8988T (cell line): Measurements from ENCODE around the gene TLR2.

Experiments used
- DNase-seq: peaks from one replicate; pipeline ENCODE4 v3.0.0; 2011

The TLR2 gene

DNA sequence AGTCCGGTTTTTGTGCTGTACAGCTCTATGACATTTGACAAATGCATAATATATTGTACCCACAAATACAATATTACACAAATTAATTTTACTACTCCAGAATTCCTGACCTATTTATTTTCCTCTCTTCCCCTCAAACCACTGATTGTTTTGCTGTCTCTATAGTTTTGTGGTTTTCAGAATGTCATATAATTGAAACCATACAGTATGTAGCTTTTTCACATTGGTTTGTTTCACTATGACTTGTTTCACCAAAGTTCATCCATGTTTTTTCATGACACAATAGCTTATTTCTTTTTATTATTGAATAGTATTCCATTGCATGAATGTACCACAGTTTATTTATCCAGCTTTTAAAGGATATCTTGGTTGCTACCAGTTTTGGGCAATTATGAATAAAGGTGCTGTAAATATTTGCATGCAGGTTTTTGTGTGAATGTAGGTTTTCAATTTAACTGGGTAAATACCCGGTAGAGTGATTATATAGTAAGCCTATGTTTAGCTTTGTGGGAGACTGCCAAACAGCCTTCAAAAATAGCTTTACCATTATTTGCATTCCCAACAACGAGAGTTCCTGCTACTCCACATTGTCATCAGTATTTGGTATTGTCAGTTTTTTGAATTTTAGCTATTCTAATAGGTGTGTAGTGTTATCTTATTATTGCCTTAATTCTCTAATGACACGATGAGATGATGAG is 49.8 kb downstream of the TLR2 start:
- DNase-seq, result no peak

DNA sequence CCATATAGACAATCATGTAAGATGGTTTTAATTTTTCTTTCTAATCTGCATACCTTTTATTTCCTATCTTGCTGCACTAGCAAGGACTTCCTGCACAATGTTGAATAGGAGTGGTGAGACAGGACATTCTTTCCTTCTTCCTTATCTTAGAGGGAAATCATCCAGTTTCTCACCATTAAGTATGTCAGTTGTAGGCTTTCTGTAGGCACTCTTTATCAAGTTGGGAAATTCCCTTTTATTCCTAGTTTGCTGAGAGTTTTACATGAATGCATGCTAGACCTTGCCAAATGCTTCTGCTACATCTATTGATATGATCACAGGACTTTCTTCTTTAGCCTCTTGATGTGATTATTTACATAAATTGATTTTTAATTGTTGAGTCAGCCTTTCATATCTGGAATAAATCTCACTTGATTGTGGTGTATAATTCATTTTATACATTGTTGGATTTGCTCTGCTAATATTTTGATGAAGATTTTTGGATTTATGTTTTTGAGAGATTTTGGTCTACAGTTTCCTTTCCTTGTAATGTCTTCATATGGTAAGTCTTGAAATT is 51.9 kb downstream of the TLR2 start:
- no peak for DNase-seq

DNA sequence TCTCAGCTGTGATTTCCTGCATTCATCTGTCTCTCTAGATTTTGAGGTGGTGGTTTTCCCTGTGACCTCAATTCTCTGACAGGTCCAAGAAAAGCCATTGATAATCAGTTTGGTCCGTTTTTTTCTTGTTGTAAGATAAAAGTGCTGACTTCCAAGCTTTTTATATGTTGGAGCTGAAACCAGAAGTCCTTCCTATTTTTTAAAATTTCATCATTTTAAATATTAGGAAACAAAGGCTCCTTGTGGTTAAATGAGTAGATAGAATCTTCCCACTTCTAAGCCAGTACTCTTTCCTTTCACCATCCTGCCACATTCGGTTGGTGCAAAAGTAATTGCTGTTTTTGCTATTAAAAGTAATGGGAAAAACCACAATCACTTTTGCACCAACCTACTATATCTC is 57.5 kb downstream of the TLR2 start:
- no peak for DNase-seq

DNA sequence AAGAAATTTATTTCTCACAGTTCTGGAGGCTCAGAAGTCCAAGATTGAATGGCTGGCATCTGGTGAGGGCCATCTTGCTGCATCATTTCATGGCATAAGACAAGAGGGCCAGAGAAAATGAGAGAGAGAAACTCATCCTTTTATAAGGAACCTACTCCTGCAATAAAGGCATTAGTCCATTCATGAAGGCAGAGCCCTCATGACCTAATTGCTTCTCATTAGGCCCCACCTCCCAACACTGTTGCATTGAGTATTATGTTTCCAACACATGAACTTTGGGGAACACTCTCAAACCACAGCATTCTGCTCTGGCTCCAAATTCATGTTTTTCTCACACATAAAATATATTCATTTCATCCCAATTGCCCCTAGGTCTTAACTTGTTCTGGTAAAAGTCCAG is 61.6 kb downstream of the TLR2 start:
- DNase-seq, result no peak

DNA sequence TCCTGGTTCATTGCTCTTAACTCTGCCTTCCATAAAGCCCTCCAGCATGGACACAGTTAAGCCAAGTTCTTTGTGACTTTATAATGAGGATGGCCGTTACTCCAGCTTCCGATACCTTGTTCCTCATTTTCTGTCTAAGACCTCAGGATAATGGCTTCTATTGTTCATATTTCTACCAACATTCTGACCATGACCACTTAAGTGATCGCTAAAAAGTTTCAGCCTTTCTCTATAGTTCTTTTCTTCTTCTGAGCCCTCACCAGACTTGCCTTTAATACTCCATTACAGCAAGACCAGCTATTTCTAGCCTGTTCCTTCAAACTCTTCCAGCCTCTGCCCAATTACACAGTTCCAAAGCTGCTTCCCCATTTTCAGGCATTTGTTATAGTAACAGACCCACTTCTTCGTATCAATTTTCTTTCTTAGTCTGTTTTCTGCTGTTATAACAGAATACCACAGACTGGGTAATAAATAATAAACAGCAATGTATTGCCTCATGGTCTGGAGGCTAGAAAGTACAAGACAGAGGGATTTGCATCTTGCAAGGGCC is 63.4 kb downstream of the TLR2 start:
- DNase-seq, result no peak

DNA sequence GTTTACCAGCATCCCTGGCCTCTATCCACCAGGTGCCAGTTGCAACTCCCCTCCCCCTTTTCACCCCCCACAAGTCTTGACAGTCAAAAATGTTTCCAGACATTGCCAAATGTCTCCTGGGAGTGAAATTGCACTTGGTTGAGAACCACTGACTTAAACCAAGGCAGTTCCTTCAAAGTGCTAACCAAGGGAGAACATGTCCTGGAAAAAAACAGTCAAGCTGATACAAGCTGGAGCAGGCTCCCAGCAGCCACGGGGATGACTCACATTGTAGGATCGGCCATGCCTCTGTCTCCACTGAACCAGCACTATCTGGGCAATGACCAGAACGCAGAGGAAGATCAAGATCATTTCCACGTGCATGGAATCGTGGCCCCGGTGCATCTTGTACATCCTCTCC is 64.3 kb downstream of the TLR2 start:
- no peak for DNase-seq

DNA sequence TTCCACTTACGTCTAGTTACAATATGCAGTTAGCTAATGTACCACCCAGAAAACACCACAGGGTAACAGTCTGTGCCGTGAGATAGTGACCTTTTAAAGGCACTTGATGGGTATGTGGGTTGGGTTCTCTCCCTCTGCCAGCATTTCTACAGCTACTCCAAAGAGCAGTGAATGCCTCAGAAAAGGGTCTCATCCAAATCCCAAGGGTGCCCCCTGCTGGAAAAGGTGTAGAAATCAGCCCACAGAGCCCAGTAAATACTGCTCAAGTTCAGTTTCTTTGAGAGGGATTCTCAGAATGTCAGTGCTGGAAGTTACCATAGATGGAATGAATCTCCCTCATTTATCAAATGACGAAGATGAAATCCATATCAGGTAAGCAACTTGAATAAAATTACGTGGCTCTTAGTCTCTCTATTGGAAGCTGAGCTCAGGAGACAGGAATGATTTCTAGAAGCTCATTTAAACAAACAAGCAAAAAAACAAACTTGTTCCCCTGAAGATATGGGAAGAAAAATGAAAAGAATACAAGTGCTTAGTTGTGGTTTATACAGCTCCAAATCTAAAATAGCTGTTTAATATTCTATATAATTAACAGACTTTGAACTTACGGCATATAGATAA is 66.2 kb downstream of the TLR2 start:
- no peak for DNase-seq

DNA sequence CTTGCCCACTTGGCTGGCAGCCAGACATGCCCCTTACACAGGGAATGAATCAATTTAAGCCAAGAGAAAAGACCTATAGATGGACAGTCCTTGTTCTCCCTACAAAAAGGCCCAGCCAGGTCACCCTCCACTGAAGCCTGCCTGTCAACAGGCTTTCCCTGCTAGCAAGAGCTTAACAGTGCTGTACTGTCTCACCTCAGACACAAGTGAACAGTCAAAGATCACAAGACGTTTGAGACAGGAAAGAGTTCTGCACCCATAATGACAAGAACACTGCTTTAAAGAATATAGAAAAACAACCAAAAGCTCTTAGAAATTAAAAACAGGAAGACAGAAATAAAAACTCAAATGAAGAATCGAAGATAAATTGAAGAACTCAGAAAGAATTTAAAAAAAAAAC is 71.1 kb downstream of the TLR2 start:
- DNase-seq, result no peak
